HEK293T (cell line): Measurements from ENCODE around the gene UBE2S.

Experiments
- BHLHE40 ChIP-seq: fragments of 450-650 bp; IDR thresholded peaks from 2 replicates; pipeline ENCODE4 v1.6.1; 2016; ENCODE audit warnings: mild to moderate bottlenecking, moderate library complexity, borderline replicate concordance
- CTBP1 ChIP-seq: fragments of 450-650 bp; IDR thresholded peaks from 2 replicates; pipeline ENCODE4 v1.6.1; 2016; ENCODE audit warnings: borderline replicate concordance
- ELF4 ChIP-seq: fragments of 450-650 bp; IDR thresholded peaks from 2 replicates; pipeline ENCODE4 v1.6.1; 2017; ENCODE audit warnings: antibody characterized with exemption
- FOXM1 ChIP-seq: fragments of 450-650 bp; IDR thresholded peaks from 2 replicates; pipeline ENCODE4 v1.6.1; 2017; ENCODE audit warnings: mild to moderate bottlenecking, borderline replicate concordance
- HDGF ChIP-seq: fragments of 450-650 bp; IDR thresholded peaks from 2 replicates; pipeline ENCODE4 v1.6.1; 2017; ENCODE audit warnings: antibody characterized with exemption, borderline replicate concordance
- L3MBTL2 ChIP-seq: fragments of 450-650 bp; conservative IDR thresholded peaks from 2 replicates; pipeline ENCODE4 v1.6.1; 2016; ENCODE audit warnings: mild to moderate bottlenecking
- NFRKB ChIP-seq: fragments of 450-650 bp; IDR thresholded peaks from 2 replicates; pipeline ENCODE4 v1.6.1; 2016; ENCODE audit warnings: mild to moderate bottlenecking, moderate library complexity
- SP1 ChIP-seq: fragments of 450-650 bp; IDR thresholded peaks from 2 replicates; pipeline ENCODE4 v1.6.1; 2017
- SUZ12 ChIP-seq: fragments of 450-650 bp; IDR thresholded peaks from 2 replicates; pipeline ENCODE4 v1.6.1; 2016; ENCODE audit warnings: mild to moderate bottlenecking
- TARDBP ChIP-seq: fragments of 450-650 bp; IDR thresholded peaks from 2 replicates; pipeline ENCODE4 v1.6.1; 2016
- ZNF384 ChIP-seq: fragments of 450-650 bp; IDR thresholded peaks from 2 replicates; pipeline ENCODE4 v1.6.1; 2016
- TF ChIP-seq, protein P1 (sequence below): fragments of 450-650 bp; IDR thresholded peaks from 2 replicates; pipeline ENCODE4 v1.6.1; 2016

DNA sequence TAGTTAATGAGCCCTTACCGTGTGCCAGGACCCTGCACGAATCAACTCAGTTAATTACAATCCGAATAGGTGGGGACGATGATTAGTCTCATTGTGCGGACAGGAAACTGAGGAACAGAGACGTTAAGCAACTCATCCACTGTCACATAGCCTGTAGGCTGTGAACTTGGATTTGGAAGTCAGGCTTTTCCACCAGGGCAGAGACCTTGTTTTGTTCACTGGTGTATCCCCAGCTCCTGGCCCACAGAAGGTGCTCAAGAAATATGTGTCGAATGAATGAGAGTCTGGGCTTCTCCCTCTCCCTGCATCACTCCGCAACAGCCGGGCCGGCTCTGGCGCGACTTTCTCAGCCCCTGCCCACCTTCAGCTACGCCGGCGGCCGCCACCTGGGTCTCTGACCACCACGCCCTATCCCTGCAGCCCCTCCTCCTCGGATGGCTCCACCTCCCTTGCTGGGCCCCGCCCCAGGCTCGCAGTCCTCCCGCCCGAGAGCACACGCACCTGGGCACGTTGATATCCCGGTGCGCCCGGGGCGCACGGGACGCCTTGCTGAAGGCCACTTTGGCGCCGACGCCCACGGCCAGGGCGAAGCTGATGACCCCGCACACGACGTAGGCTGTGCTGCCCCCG lies 34.2 kb upstream of the UBE2S start:
- no peak for TF ChIP-seq CTBP1
- TF ChIP-seq L3MBTL2: no peak
- no peak for TF ChIP-seq SP1
- no peak for TF ChIP-seq ZNF384
- TF ChIP-seq BHLHE40: no peak
- TF ChIP-seq FOXM1: no peak
- TF ChIP-seq SUZ12: no peak
- no peak for TF ChIP-seq ELF4
- no peak for TF ChIP-seq NFRKB
- TF ChIP-seq HDGF: no peak
- TF ChIP-seq, protein P1, sequence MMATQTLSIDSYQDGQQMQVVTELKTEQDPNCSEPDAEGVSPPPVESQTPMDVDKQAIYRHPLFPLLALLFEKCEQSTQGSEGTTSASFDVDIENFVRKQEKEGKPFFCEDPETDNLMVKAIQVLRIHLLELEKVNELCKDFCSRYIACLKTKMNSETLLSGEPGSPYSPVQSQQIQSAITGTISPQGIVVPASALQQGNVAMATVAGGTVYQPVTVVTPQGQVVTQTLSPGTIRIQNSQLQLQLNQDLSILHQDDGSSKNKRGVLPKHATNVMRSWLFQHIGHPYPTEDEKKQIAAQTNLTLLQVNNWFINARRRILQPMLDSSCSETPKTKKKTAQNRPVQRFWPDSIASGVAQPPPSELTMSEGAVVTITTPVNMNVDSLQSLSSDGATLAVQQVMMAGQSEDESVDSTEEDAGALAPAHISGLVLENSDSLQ: no peak
- no peak for TF ChIP-seq TARDBP
